DND-41 (cell line): ENCODE data around the gene GRIFIN.

ENCODE experiments used
- ATAC-seq: fragments of 200-7000 bp; cut with Tn5 transposase; 3 replicates; pipeline ENCODE4 v1.9.1; 2021; ENCODE audit warnings: low read depth; ENCODE audit not compliant: insufficient read depth
- DNase-seq: peaks from one replicate; pipeline ENCODE4 v3.0.0-alpha.2; 2020
- H2AFZ ChIP-seq: 2 replicates; pipeline ENCODE4 v1.6.0; 2012; ENCODE audit warnings: low read depth, low read length
- H3K27ac ChIP-seq: 2 replicates; pipeline ENCODE4 v1.5.1; 2012; ENCODE audit warnings: low read length, inconsistent platforms
- H3K27me3 ChIP-seq: fragments of 200-600 bp; sonication (generic); 2 replicates; pipeline ENCODE4 v1.6.0; 2012; ENCODE audit warnings: low read length, mild to moderate bottlenecking, inconsistent platforms; ENCODE audit not compliant: insufficient read depth, poor library complexity
- H3K36me3 ChIP-seq: 2 replicates; pipeline ENCODE4 v1.5.1; 2012; ENCODE audit warnings: low read length, inconsistent platforms; ENCODE audit not compliant: insufficient read depth
- H3K4me1 ChIP-seq: 2 replicates; pipeline ENCODE4 v1.5.1; 2012; ENCODE audit warnings: mild to moderate bottlenecking, low read length; ENCODE audit not compliant: insufficient read depth
- H3K4me2 ChIP-seq: 2 replicates; pipeline ENCODE4 v1.6.0; 2012; ENCODE audit warnings: mild to moderate bottlenecking, moderate library complexity, low read length, inconsistent platforms; ENCODE audit not compliant: insufficient read depth
- H3K4me3 ChIP-seq, 2 experiments: fragments of 200-600 bp in 1 of 2; shearing (Covaris generic) in 1 of 2; 2 replicates each; pipeline ENCODE4 v1.5.1; 2012 to 2016; ENCODE audit warnings: inconsistent platforms in 2 of 2, low read length in 2 of 2, mild to moderate bottlenecking in 2 of 2, low read depth in 1 of 2, moderate library complexity in 1 of 2
- H3K79me2 ChIP-seq: 2 replicates; pipeline ENCODE4 v1.6.0; 2012; ENCODE audit warnings: low read length, inconsistent platforms; ENCODE audit not compliant: insufficient read depth
- H3K9ac ChIP-seq: 2 replicates; pipeline ENCODE4 v1.6.0; 2012; ENCODE audit warnings: low read depth, mild to moderate bottlenecking, inconsistent platforms, low read length, moderate library complexity
- H3K9me3 ChIP-seq: 2 replicates; pipeline ENCODE4 v1.5.1; 2012; ENCODE audit warnings: low read length, moderate library complexity, mild to moderate bottlenecking, inconsistent platforms; ENCODE audit not compliant: insufficient read depth, severe bottlenecking
- H4K20me1 ChIP-seq: 2 replicates; pipeline ENCODE4 v1.6.0; 2012; ENCODE audit warnings: low read length; ENCODE audit not compliant: insufficient read depth
- CTCF ChIP-seq: IDR thresholded peaks from 2 replicates; pipeline ENCODE4 v1.5.1; 2012; ENCODE audit warnings: borderline replicate concordance, low read length, moderate library complexity, mild to moderate bottlenecking; ENCODE audit not compliant: poor library complexity, severe bottlenecking; ENCODE audit errors: extremely low read depth
- EZH2 ChIP-seq: IDR thresholded peaks from 3 replicates; pipeline ENCODE4 v1.6.1; 2012; ENCODE audit warnings: borderline replicate concordance, low read depth, mild to moderate bottlenecking, moderate library complexity, low read length, inconsistent platforms; ENCODE audit not compliant: severe bottlenecking

GRIFIN gene

GRCh38 chr7:2476298-2476697, at the start of gene GRIFIN:
GRIFIN (minus strand) TSS chr7:2476398; CDS start chr7:2476383, 15 bp downstream.
- H3K4me1 ChIP-seq: peaks cover 4% of the 10 kb centered on the region; the same call in 1 of the 2 replicates
- no peak within 1 kb of the TSS for H3K27ac ChIP-seq
- no peaks in the 10 kb centered on the region for H4K20me1 ChIP-seq
- no peaks in the 10 kb centered on the region for H3K27me3 ChIP-seq
- no peaks in the 10 kb centered on the region for H3K9me3 ChIP-seq
- H3K4me3 ChIP-seq: no peak within 1 kb of the TSS
- DNase-seq (no peak), ATAC-seq (no peak)
- no peaks in the 10 kb centered on the region for H3K79me2 ChIP-seq
- no peak within 1 kb of the TSS for H2AFZ ChIP-seq
- H3K4me2 ChIP-seq: no peak within 1 kb of the TSS
- no peak for TF ChIP-seq CTCF
- TF ChIP-seq EZH2: no peak
- H3K9ac ChIP-seq: no peak within 1 kb of the TSS
- no peaks in the 10 kb centered on the region for H3K36me3 ChIP-seq

- ATAC-seq (no peak), DNase-seq (no peak)
- no peaks in the 10 kb centered on the region for H3K36me3 ChIP-seq
- H3K79me2 ChIP-seq: no peaks in the 10 kb centered on the region
- H3K4me2 ChIP-seq: no peak overlapping the region
- no peak overlapping the region for H3K27ac ChIP-seq
- H2AFZ ChIP-seq: no peak overlapping the region
- H3K4me3 ChIP-seq: no peak overlapping the region
- no peaks in the 10 kb centered on the region for H3K9me3 ChIP-seq
- H3K9ac ChIP-seq: no peak overlapping the region
- peaks cover 19% of the 10 kb centered on the region for H4K20me1 ChIP-seq
- TF ChIP-seq CTCF (no peak), EZH2 (no peak)
- H3K4me1 ChIP-seq: peaks cover 32% of the 10 kb centered on the region
- H3K27me3 ChIP-seq: peaks cover 7% of the 10 kb centered on the region
These were observed 48.8 kb upstream of the GRIFIN start for GRCh38 chr7:2524808-2525657.

GRCh38 chr7:2523941-2524807, 48.0 kb upstream of the GRIFIN start:
- Histone ChIP-seq H3K27me3 (peaks cover 8% of the 10 kb centered on the region), H3K36me3 (no peaks in the 10 kb centered on the region), H2AFZ (no peak overlapping the region), H4K20me1 (peaks cover 19% of the 10 kb centered on the region), H3K4me3 (no peak overlapping the region), H3K9ac (no peak overlapping the region), H3K79me2 (no peaks in the 10 kb centered on the region), H3K4me2 (no peak overlapping the region), H3K4me1 (peaks cover 33% of the 10 kb centered on the region), H3K9me3 (no peaks in the 10 kb centered on the region), H3K27ac (no peak overlapping the region)
- no peak for TF ChIP-seq EZH2
- TF ChIP-seq CTCF: no peak
- ATAC-seq (no peak), DNase-seq (no peak)
